Karpas-422 (cell line): Measurements from ENCODE around the gene GALNTL6. TPM values are rescaled to one million over a fixed set of nuclear protein-coding genes. Genes with fewer than 3 reads are reported as not detected.
"Not testable (repeated sequence)": the region's sequence is repeated elsewhere in the genome, so short reads cannot be mapped to it uniquely, and the experiment has no call there.

Experiments used
- DNase-seq: peaks from one replicate; pipeline ENCODE4 v3.0.0-alpha.2; 2015
- H2AFZ ChIP-seq: fragments of 200-600 bp; sonication (generic); 2 replicates; pipeline ENCODE4 v1.6.1; 2014; ENCODE audit warnings: antibody characterized with exemption, low read length, mixed read lengths
- H3K27ac ChIP-seq: fragments of 200-600 bp; sonication (generic); 2 replicates; pipeline ENCODE4 v1.5.1; 2014; ENCODE audit warnings: mild to moderate bottlenecking, low read length, moderate library complexity
- H3K27me3 ChIP-seq: fragments of 200-600 bp; sonication (generic); 2 replicates; pipeline ENCODE4 v1.6.1; 2014; ENCODE audit warnings: low read length, mixed read lengths
- H3K36me3 ChIP-seq: fragments of 200-600 bp; sonication (generic); 2 replicates; pipeline ENCODE4 v1.6.1; 2014; ENCODE audit warnings: low read length, mixed read lengths; ENCODE audit not compliant: insufficient read depth
- H3K4me1 ChIP-seq: fragments of 200-600 bp; sonication (generic); 2 replicates; pipeline ENCODE4 v1.6.1; 2014; ENCODE audit warnings: mild to moderate bottlenecking, low read length, mixed read lengths
- H3K4me2 ChIP-seq: fragments of 200-600 bp; sonication (generic); 2 replicates; pipeline ENCODE4 v1.6.1; 2014; ENCODE audit warnings: low read length, low read depth, mild to moderate bottlenecking; ENCODE audit not compliant: poor library complexity, severe bottlenecking
- H3K4me3 ChIP-seq: fragments of 200-600 bp; sonication (generic); 2 replicates; pipeline ENCODE4 v1.5.1; 2014; ENCODE audit warnings: mild to moderate bottlenecking, antibody characterized with exemption, low read length, mixed read lengths
- H3K79me2 ChIP-seq: fragments of 200-600 bp; sonication (generic); 2 replicates; pipeline ENCODE4 v1.6.1; 2014; ENCODE audit warnings: mild to moderate bottlenecking, low read length, mixed read lengths
- H3K9ac ChIP-seq: fragments of 200-600 bp; sonication (generic); 2 replicates; pipeline ENCODE4 v1.6.0; 2014; ENCODE audit warnings: low read length
- H3K9me2 ChIP-seq: fragments of 200-600 bp; sonication (generic), shearing (Covaris generic); replicated peaks from 2 replicates; pipeline ENCODE4 v1.6.0; 2014; ENCODE audit warnings: mild to moderate bottlenecking, low read length, moderate library complexity; ENCODE audit not compliant: insufficient read depth
- H3K9me3 ChIP-seq: fragments of 300-700, 200-600 bp; sonication (generic); 2 replicates; pipeline ENCODE4 v1.6.1; 2014; ENCODE audit warnings: low read length, mixed read lengths
- H4K20me1 ChIP-seq: fragments of 200-600 bp; sonication (generic); 2 replicates; pipeline ENCODE4 v1.6.1; 2014; ENCODE audit warnings: mild to moderate bottlenecking, antibody characterized with exemption, low read length, low read depth; ENCODE audit not compliant: insufficient read depth
- total RNA-seq: library from RNA; depleted of rRNA; stranded (reverse); fragments of >200 nt; shearing (Covaris generic); gene quantifications from 2 replicates; pipeline ENCODE4 v1.2.3, GENCODE V29; 2014; ENCODE audit warnings: low replicate concordance

The GALNTL6 gene
- total RNA-seq, 1 experiment from 2014 or later, result not detected

DNA sequence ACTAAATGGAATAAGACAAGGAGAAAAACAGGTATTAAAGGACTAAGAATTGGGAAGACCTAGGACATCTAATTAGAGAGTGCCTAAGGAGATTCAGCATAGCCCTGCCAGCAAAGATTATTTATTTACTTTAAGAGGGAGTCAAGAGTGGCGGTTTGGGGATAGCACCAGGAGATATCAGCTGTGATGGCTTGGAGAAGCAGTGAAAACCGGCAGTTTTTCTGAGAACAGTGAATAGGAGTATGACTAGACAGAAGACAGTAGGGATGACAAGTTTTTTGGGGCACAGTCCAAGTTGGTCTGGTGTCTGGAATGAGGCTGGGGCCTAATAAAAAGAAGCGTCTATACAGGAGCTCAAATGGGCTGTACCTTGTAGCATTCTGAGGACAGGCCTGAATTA lies 1143.1 kb downstream of the GALNTL6 start:
- not testable (repeated sequence) for H3K4me3 ChIP-seq, H3K27ac ChIP-seq, H2AFZ ChIP-seq, DNase-seq, H3K9me2 ChIP-seq, H3K36me3 ChIP-seq, H3K27me3 ChIP-seq, H4K20me1 ChIP-seq, H3K79me2 ChIP-seq, H3K9me3 ChIP-seq, H3K4me2 ChIP-seq, H3K4me1 ChIP-seq, H3K9ac ChIP-seq

DNA sequence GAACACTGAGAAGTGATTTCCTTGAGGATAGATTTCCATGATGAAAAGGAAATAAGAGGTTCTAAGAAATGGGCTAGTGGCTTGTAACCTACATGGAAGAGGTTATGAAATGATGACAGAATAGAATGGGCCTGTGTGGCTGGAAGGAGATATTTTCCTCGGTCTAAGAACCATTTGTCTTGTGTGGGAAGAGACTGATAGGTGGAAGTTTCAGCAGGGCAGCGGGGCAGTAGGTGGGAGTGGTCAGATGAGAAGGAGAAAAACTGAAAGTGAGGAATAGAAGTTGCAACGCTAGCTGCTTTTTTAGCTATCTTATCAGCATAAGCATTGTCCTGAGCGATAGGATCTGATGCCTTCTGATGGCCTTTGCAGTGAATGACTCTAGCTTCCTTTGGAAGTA lies 1144.0 kb downstream of the GALNTL6 start:
- Histone ChIP-seq H3K27ac (no peak overlapping the region), H3K79me2 (no peaks in the 10 kb centered on the region), H3K36me3 (no peaks in the 10 kb centered on the region), H3K9ac (no peak overlapping the region), H4K20me1 (no peaks in the 10 kb centered on the region), H3K27me3 (no peaks in the 10 kb centered on the region), H2AFZ (no peak overlapping the region), H3K4me2 (no peak overlapping the region), H3K4me3 (no peak overlapping the region), H3K9me3 (no peaks in the 10 kb centered on the region), H3K4me1 (no peaks in the 10 kb centered on the region), H3K9me2 (no peaks in the 10 kb centered on the region)
- no peak for DNase-seq

DNA sequence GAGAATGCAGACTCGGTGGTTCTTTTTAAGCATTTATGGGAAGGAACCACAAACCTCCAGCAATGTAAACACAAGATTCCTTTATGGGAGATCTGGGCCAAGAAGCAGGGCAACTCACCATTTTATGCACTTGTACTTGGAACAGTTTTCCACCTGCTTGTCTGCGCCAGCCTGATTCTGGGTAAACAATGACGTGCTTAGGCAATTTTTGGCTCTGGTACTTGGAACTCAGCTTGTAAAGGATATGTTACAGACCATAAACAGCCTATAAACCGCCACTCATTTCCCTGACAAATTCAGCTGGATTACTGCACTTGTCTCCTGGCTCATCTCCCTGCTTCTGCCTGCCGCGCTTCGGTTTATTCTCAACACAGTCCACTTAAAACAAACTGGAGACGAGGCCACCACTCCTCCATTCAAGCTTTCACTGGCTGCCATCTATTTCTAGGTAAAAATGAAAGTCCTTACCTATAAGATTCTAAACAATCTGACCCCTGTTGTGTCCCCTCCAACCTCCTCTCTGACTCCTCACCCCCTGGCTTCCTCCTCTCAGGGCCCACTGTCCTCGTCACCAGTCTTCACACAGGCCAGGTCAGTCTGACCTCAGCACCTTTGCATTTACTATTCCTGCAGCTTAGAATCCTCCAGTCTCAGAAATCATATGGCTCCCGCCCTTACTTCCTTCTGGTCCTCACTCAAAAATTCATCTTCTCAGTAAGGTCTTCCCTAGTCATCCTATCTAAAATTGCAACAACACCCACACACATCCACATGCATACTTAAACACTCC lies 1149.6 kb downstream of the GALNTL6 start:
- Histone ChIP-seq H3K4me1 (no peaks in the 10 kb centered on the region), H2AFZ (no peak overlapping the region)

DNA sequence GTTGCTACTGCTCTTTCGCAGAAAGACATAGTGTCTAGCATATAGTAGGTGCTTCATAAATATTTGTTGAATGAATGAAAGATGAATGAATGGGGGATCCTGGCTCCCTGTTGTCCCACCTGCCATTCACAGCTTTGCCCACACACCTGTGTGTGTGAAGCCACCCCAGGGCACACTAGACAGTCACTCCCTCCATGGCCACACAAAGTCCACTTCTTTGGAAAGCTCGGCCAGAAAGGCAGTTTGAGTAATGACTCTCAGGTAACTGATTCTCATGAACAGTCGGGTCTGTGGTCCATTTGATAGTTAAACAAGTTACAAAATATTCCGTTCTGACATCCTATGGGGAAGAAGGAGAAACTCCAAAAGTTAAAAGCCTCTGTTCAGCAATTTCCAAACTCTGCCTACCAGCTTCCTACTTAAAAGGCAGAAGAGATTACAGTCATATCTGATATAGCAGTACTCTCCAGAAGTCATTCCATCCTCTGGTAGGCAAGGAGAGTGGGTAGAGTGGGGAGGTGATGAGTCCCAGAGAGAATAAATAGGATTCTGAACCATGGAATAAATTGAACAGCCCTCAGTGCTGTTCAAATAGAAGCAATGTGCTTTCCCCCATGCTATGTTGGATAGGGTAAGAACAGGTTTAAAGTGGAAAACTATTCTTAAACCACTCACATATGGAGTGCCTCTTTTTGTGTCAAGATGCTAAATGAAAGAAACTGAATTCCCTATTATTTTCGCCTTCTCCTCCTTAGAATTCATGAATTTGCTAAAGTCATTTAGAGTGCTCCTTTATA lies 1150.5 kb downstream of the GALNTL6 start:
- Histone ChIP-seq H3K4me3 (no peak overlapping the region), H2AFZ (no peak overlapping the region)

More for the DNA sequence above, 1149.6 kb downstream of the GALNTL6 start:
- Histone ChIP-seq H3K4me3 (no peak overlapping the region), H4K20me1 (no peaks in the 10 kb centered on the region), H3K27ac (no peak overlapping the region), H3K9me3 (no peaks in the 10 kb centered on the region), H3K27me3 (no peaks in the 10 kb centered on the region), H3K79me2 (no peaks in the 10 kb centered on the region), H3K9ac (no peak overlapping the region), H3K4me2 (no peak overlapping the region), H3K36me3 (no peaks in the 10 kb centered on the region), H3K9me2 (no peaks in the 10 kb centered on the region)
- DNase-seq, result no peak

DNA sequence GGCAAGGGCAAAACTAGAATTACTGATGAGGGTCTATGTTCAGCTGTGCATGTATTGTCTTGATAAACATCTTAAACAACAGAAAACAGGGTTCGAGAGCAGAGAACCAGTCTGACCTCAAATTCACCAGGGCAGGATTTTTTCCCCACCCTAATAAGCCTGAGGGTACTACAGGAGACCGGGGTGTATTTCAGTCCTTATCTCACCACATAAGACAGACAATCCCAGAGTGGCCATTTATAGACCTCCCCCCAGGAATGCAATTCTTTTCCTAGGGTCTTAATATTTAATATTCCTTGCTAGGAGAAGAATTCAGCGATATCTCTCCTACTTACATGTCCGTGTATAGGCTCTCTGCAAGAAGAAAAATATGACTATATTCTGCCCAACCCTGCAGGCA lies 1157.0 kb downstream of the GALNTL6 start:
- not testable (repeated sequence) for H3K9me2 ChIP-seq, DNase-seq, H3K36me3 ChIP-seq, H3K9ac ChIP-seq, H3K4me2 ChIP-seq, H3K9me3 ChIP-seq, H3K79me2 ChIP-seq, H4K20me1 ChIP-seq, H3K27ac ChIP-seq, H2AFZ ChIP-seq, H3K4me1 ChIP-seq, H3K4me3 ChIP-seq, H3K27me3 ChIP-seq

More for the DNA sequence above, 1150.5 kb downstream of the GALNTL6 start:
- Histone ChIP-seq H3K27ac (no peak overlapping the region), H4K20me1 (no peaks in the 10 kb centered on the region), H3K9ac (no peak overlapping the region), H3K9me2 (no peaks in the 10 kb centered on the region), H3K79me2 (no peaks in the 10 kb centered on the region), H3K4me2 (no peak overlapping the region), H3K27me3 (no peaks in the 10 kb centered on the region), H3K9me3 (no peaks in the 10 kb centered on the region), H3K36me3 (no peaks in the 10 kb centered on the region), H3K4me1 (no peaks in the 10 kb centered on the region)
- no peak for DNase-seq

DNA sequence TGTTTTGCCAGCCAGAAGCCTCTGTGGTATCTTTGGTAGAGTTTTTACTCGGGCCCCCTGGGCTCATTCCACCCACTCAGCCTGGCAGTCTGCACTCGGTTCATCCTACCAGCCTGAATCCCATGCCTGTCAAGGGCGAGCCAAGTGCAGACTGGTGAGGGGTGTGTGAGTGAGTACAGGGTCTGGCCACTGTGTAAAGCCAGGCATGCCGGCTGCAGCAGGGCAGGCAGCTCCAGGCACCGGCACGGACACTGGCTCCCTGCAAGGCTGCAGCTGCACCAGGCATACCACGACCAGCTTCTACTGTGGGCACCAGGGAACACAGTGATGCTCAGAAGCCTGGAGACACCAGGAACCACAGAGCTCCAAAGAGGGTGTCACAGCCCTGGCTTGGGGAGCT lies 1161.4 kb downstream of the GALNTL6 start:
- no peak overlapping the region for H3K4me2 ChIP-seq
- H2AFZ ChIP-seq, result no peak overlapping the region
- no peak for DNase-seq
- no peaks in the 10 kb centered on the region for H3K9me3 ChIP-seq
- H3K4me3 ChIP-seq, result no peak overlapping the region
- no peaks in the 10 kb centered on the region for H3K27me3 ChIP-seq
- no peaks in the 10 kb centered on the region for H3K9me2 ChIP-seq
- H3K27ac ChIP-seq, result no peak overlapping the region
- no peaks in the 10 kb centered on the region for H3K4me1 ChIP-seq
- no peaks in the 10 kb centered on the region for H3K79me2 ChIP-seq
- H4K20me1 ChIP-seq, result no peaks in the 10 kb centered on the region
- H3K36me3 ChIP-seq, result no peaks in the 10 kb centered on the region
- no peak overlapping the region for H3K9ac ChIP-seq

DNA sequence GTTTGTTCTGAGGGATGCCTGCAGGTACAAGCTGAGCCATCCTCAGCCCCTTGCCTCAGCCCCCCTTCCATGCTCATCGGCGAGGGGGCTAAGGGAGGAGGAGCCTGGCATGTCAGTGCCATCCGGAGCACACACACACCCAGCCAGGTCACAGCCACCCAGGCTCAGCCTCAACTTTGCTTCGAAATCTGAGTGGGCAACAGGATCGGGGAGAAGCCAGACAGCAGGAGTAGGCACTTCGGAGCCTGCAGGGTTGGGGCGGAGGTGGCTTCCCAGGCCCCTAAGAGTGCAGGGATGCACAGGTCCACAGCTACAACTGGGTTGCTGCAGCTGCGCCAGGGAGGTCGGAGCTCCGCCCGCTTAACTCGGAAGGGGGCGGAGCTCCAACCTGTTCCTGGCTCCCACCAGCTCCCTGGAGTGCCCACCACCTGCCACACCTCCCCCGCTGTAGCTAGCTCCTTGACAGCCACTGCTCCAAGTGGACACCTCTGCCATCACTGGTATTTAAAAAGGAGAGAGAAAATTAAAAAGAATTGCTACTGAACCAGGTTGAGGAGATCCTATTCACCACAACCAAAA lies 1162.5 kb downstream of the GALNTL6 start:
- H3K4me2 ChIP-seq, result no peak overlapping the region
- no peaks in the 10 kb centered on the region for H3K4me1 ChIP-seq
- H3K9me2 ChIP-seq, result no peaks in the 10 kb centered on the region
- H4K20me1 ChIP-seq, result no peaks in the 10 kb centered on the region
- H3K79me2 ChIP-seq, result no peaks in the 10 kb centered on the region
- no peak overlapping the region for H3K9ac ChIP-seq
- H2AFZ ChIP-seq, result no peak overlapping the region
- no peak for DNase-seq
- no peaks in the 10 kb centered on the region for H3K9me3 ChIP-seq
- H3K36me3 ChIP-seq, result no peaks in the 10 kb centered on the region
- no peaks in the 10 kb centered on the region for H3K27me3 ChIP-seq
- no peak overlapping the region for H3K4me3 ChIP-seq
- no peak overlapping the region for H3K27ac ChIP-seq

DNA sequence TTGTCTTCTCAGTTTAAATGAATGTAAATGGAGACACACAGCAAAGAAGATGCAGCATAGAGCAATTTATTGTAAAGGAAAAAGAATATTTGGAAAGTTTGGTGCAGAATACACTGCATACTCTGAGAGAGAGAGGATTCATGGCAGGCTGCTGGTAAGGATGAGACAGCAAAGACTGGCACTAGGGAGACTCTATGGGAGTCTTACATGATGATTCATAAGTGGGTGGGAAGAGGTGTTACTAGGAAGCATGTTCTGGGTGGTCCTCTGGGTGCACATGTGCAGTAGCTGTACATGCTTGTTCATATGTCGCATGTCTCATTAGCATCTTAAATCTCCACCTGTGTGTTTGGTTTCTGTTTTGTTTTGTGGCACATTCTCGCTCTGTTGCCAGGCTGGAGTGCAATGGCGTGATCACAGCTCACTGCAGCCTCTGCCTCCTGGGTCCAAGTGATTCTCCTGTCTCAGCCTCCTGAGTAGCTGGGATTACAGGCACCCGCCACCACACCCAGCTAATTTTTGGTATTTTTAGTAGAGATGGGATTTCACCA lies 1164.4 kb downstream of the GALNTL6 start:
- H3K9me2 ChIP-seq, H3K9me3 ChIP-seq, H4K20me1 ChIP-seq, H3K79me2 ChIP-seq, H3K4me2 ChIP-seq, DNase-seq, H2AFZ ChIP-seq, H3K9ac ChIP-seq, H3K27me3 ChIP-seq, H3K27ac ChIP-seq, H3K36me3 ChIP-seq, H3K4me1 ChIP-seq, H3K4me3 ChIP-seq: not testable (repeated sequence)
